ENCODE data around the gene GAS2L2. TPM values are rescaled to one million over a fixed set of nuclear protein-coding genes. Genes with fewer than 3 reads are reported as not detected.

The GAS2L2 gene
- total RNA-seq, 1 donor from 2014 or later = 0.10 TPM

GRCh38 chr17:35774499-35774898 lies 21.5 kb upstream of the GAS2L2 start:
- no peak for TF ChIP-seq CTCF (IDR thresholded peaks at IDR 0.05; ENCODE audit: unreplicated experiment)
- H3K4me1 Mint-ChIP-seq (ENCODE audit: unreplicated experiment) = peaks cover 27% of the 10 kb centered on the region
- no peak for DNase-seq (ENCODE audit: low spot score)
- H3K36me3 Mint-ChIP-seq (ENCODE audit: low read depth, unreplicated experiment) = no peaks in the 10 kb centered on the region
- no peak overlapping the region for H3K4me3 Mint-ChIP-seq (ENCODE audit: unreplicated experiment)
- H3K9me3 Mint-ChIP-seq (ENCODE audit: unreplicated experiment) = no peaks in the 10 kb centered on the region
- H3K27ac Mint-ChIP-seq (ENCODE audit: unreplicated experiment) = no peak overlapping the region
- peaks cover 13% of the 10 kb centered on the region for H3K27me3 Mint-ChIP-seq (ENCODE audit: unreplicated experiment)

- DNase-seq (ENCODE audit: low spot score) = no peak
- H3K36me3 Mint-ChIP-seq (ENCODE audit: low read depth, unreplicated experiment) = no peaks in the 10 kb centered on the region
- TF ChIP-seq CTCF (IDR thresholded peaks at IDR 0.05; ENCODE audit: unreplicated experiment) = no peak
These were observed 20.8 kb upstream of the GAS2L2 start for GRCh38 chr17:35773679-35774425.

GRCh38 chr17:35773129-35773528 lies 20.1 kb upstream of the GAS2L2 start:
- H3K27me3 Mint-ChIP-seq (ENCODE audit: unreplicated experiment) = peaks cover 13% of the 10 kb centered on the region
- no peaks in the 10 kb centered on the region for H3K9me3 Mint-ChIP-seq (ENCODE audit: unreplicated experiment)
- no peaks in the 10 kb centered on the region for H3K36me3 Mint-ChIP-seq (ENCODE audit: low read depth, unreplicated experiment)
- no peak overlapping the region for H3K27ac Mint-ChIP-seq (ENCODE audit: unreplicated experiment)
- H3K4me1 Mint-ChIP-seq (ENCODE audit: unreplicated experiment) = peaks cover 27% of the 10 kb centered on the region
- TF ChIP-seq CTCF (IDR thresholded peaks at IDR 0.05; ENCODE audit: unreplicated experiment) = no peak
- no peak for DNase-seq (ENCODE audit: low spot score)
- H3K4me3 Mint-ChIP-seq (ENCODE audit: unreplicated experiment) = no peak overlapping the region

More at GRCh38 chr17:35773679-35774425, 20.8 kb upstream of the GAS2L2 start:
- no peak overlapping the region for H3K4me3 Mint-ChIP-seq (ENCODE audit: unreplicated experiment)
- H3K27ac Mint-ChIP-seq (ENCODE audit: unreplicated experiment) = peak overlapping the region; percentile 88
- H3K4me1 Mint-ChIP-seq (ENCODE audit: unreplicated experiment) = peaks cover 27% of the 10 kb centered on the region
- peaks cover 13% of the 10 kb centered on the region for H3K27me3 Mint-ChIP-seq (ENCODE audit: unreplicated experiment)
- H3K9me3 Mint-ChIP-seq (ENCODE audit: unreplicated experiment) = no peaks in the 10 kb centered on the region

- no peak overlapping the region for H3K4me3 Mint-ChIP-seq (ENCODE audit: unreplicated experiment)
- peaks cover 31% of the 10 kb centered on the region for H3K4me1 Mint-ChIP-seq (ENCODE audit: unreplicated experiment)
- H3K36me3 Mint-ChIP-seq (ENCODE audit: low read depth, unreplicated experiment) = no peaks in the 10 kb centered on the region
- no peak for DNase-seq (ENCODE audit: low spot score)
- H3K27me3 Mint-ChIP-seq (ENCODE audit: unreplicated experiment) = peaks cover 12% of the 10 kb centered on the region
- peak; percentile 47 for TF ChIP-seq CTCF (IDR thresholded peaks at IDR 0.05; ENCODE audit: unreplicated experiment)
- H3K27ac Mint-ChIP-seq (ENCODE audit: unreplicated experiment) = no peak overlapping the region
- no peaks in the 10 kb centered on the region for H3K9me3 Mint-ChIP-seq (ENCODE audit: unreplicated experiment)
These were observed 17.0 kb upstream of the GAS2L2 start for GRCh38 chr17:35769895-35770486.

GRCh38 chr17:35768797-35769196 lies 15.8 kb upstream of the GAS2L2 start:
- TF ChIP-seq CTCF (IDR thresholded peaks at IDR 0.05; ENCODE audit: unreplicated experiment) = no peak
- H3K4me3 Mint-ChIP-seq (ENCODE audit: unreplicated experiment) = no peak overlapping the region
- no peaks in the 10 kb centered on the region for H3K36me3 Mint-ChIP-seq (ENCODE audit: low read depth, unreplicated experiment)
- no peaks in the 10 kb centered on the region for H3K9me3 Mint-ChIP-seq (ENCODE audit: unreplicated experiment)
- no peak overlapping the region for H3K27ac Mint-ChIP-seq (ENCODE audit: unreplicated experiment)
- no peak for DNase-seq (ENCODE audit: low spot score)
- peaks cover 10% of the 10 kb centered on the region for H3K27me3 Mint-ChIP-seq (ENCODE audit: unreplicated experiment)
- H3K4me1 Mint-ChIP-seq (ENCODE audit: unreplicated experiment) = peaks cover 25% of the 10 kb centered on the region
